ENCODE results near the gene SACM1L.

SACM1L gene

DNA sequence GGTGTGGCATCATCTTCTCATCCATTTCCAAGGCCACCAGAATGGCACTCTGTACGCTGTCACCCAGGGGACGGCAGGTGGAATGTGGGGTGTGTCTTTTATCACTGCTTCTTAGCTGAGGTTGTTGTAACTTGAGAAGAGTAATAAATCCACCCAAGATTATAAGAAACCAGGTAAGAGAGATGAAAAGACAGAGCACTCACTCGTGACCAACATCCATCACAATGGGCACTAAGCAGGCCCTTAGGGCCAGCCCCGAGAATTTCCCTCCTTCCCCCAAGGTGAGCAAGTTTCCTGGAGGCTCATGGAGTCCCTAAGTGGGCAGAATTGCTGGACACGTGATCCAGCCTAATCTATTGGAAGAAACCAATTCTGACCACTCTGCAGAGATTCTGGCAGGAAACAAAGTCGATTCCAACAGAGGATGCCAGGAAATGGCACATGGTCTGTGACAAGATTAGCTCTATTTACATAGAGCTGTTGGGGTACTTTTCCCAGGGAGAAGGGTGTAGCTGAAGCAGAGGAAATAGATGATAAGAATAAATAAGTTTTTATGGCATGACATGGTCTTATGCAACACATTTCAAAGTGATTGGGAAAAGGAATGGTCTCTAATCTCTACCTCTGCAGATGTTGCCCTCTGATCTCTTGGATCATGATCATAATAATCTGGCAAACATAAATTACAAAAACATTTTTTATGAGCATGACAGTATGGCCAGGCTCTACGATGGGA is 84.7 kb downstream of the SACM1L start:
- DNase-seq: no peak

DNA sequence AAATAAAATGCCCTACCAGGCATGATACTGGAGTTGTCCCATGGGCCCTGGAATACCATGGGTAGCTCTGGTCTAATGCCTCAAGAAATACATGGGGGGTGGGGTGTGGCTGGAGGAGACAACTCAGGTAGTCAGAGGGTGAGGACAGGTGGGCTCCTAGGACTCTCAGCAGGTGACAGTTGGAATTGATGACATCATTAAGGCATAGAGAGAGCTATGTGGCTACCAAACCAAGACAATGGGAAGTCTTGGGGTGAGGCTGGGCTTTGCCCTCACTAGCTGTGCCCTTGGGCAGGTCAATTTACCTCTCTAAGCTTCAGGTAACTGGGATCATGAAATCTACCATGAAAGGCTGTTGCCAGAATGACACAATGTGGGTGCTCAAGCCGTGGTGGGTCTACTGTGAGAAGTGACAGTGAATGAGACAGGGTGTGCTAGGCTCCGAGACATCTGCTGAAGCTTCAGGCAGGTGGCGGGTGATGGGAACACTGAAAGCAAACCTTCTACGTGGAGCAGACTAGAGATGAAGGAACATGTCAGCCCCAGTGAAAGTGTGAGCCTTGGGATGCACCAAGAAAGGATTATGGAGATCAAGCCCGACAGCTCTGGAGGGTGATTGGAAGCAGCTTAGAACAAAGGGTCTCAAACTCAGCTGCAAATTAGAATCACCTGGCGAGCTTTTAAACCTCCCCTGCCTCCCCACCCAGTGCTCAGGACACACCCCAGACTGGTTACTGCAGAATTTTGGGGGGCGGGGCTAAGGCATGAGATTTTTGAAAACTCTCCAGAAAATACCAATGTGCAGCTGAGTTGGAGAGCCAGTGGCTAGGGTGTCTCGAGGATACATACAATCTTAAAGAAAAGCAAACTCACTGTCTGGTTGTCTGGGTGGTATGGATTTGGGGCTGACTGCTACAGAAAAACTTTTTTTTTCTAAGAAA is 85.7 kb downstream of the SACM1L start:
- DNase-seq: no peak

DNA sequence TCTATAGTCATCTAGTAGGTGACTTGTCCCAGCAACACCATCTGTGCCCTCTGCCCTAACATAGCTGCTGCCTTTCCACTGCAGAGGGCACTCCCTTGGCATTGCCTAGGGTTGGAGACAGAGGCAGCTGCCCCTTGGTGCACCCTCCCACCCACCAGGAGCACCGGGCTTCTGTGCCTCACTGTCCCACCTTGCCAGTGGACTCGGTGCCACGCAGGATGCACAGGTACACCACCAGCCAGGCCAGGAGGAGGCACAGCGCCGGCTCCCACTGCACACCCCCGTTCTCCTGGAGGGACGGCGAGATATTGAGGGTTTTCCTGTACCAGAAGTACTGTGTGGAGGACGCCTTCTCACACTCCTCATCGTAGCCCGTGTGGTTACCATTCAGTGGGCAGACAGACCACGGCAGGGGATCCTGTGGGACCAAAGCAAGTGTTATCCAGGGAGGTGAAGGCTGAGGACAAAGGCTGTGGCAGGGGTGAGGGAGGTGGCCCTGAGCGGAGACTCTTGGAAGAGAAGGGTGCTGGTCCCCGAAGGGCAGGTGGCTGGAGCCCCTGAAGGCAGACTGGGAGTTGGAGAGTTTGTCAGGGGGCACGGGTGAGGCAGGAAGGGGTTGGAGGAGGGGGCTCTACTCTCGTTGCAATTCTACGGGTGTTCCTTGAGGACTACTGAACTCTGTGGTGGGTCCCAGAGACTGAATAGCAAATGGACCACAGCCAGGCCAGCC is 86.5 kb downstream of the SACM1L start:
- DNase-seq: no peak

DNA sequence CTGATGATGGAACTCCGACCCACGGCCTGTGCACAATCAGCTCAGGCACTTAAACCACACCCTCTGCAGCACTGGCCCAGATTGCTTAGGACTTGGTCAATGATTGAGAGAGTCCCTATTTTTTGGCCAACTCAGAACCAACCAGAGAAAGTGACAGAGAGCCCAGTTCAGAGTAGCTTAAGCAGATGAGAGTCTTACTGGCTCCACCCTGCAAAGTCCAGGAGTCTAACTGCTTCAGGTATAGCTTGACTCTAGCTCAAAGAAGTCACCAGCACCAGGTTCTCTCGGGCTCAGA is 87.1 kb downstream of the SACM1L start:
- DNase-seq: no peak

- no peak for DNase-seq
Measured at GRCh38 chr3:45776611-45777010, 87.4 kb downstream of the SACM1L start.

- no peak for DNase-seq
Measured at GRCh38 chr3:45777111-45777745, 88.0 kb downstream of the SACM1L start.

DNA sequence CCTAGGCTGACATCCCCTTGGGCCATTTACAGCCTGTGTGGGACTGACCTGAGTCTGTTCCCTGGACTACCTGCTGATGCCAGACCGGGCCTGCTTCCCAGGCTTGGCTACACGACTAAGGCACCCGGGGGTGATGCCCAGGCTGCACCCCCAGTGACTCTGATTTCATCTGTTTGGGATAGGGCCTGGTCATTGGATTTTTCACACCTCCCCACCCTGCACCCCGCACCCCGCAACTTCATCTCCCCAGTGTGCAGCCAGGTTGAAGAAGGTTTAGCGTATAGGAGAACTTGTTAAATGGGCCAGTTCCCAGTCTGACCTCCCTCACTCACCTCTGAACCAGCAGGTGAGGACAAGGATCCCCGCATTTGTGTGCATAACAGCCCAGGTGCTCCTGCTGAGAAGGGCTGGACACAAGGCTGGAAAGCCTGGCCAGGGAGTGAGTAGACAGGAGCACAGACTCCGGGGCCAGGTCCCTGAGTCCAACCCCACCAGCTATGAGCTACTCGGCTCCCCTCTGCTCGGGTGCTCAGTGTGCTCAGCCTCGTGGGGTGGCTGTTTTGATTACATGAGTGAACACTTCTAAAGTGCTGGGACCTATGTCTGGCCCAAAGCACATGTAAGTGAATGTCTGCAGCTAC is 88.7 kb downstream of the SACM1L start:
- no peak for DNase-seq

GRCh38 chr3:45778761-45779201 is 89.6 kb downstream of the SACM1L start:
- no peak for DNase-seq

GRCh38 chr3:45779746-45780735 is 90.8 kb downstream of the SACM1L start:
- DNase-seq: no peak

DNA sequence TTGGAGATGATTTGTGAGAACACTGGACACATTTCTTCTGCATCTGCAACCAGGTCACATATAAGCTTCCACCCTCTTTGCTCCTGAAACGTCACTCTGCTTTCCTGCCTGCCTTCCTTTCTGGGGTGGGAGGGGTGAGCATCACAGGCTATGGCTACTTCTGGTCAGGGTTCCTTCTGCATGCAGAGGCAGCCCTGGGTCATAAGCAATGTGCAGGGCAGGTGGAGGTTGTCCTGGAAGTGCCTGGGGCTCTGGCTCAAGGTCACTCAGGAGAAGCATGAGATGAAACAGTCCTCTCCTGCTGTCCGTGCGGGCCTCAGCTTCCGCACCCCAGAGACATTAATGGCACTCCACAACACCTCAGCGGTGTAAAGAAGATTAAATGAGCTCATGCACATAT is 92.1 kb downstream of the SACM1L start:
- no peak for DNase-seq

- DNase-seq: no peak
Measured at GRCh38 chr3:45781841-45782240, 92.6 kb downstream of the SACM1L start.

- no peak for DNase-seq
Measured at GRCh38 chr3:45782381-45782780, 93.2 kb downstream of the SACM1L start.

- DNase-seq: no peak
Measured at GRCh38 chr3:45783667-45784066, 94.5 kb downstream of the SACM1L start.

GRCh38 chr3:45785605-45786150 is 96.5 kb downstream of the SACM1L start:
- DNase-seq: no peak

DNA sequence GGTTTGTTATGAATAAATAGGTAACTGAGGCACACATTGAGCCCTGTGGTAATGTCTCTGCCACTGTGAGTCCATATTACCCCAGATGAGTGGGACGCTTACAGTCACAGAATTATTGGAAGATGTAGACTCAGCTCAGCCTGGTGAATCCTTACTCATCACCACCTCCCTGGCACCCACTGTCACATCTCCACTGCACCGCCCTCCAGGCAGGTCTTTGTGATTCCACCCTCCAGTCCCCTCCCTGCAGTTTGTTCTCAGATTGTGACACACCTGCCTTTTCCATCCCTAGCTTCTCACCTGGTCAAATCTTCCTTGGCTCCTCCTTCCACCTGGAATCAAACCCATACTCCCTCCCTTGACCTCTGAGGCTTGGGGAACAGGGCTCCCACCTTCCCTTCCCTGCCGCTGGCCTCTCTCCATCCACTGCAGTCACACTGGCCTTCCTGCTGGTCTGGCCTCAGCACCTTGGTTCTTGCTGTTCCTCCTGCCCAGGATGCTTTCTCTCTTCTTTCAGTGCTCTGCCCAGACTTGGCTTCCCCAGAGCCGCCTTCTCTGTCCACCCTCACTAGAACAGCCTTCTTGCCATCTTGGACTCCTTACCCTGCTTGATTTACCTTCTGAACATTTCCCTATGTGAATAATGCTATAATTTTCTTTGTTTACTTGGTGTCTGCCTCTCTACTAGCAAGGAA is 97.8 kb downstream of the SACM1L start:
- no peak for DNase-seq

DNA sequence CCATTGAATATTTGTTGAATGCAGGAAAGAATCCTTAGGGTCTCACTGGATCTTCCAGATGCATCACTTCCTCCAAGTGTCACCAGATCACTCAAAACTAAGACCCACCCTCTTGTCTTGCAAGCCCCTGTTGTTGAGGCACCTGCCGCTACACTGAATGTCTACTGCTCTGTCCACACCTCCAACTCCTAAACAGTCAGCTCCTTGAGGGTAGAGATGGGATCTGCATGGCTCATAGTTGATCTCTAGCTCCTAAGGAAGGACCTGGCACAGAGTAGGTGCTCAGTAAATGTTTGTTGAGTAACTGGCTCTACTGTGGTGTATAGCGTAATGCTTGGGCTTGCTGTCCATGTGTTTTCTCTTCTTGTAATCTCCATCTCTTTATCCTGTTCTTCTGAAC is 98.4 kb downstream of the SACM1L start:
- DNase-seq: no peak

GRCh38 chr3:45789235-45789812 is 100.1 kb downstream of the SACM1L start:
- DNase-seq: no peak

- no peak for DNase-seq
Measured at GRCh38 chr3:45790596-45790995, 101.4 kb downstream of the SACM1L start.

DNA sequence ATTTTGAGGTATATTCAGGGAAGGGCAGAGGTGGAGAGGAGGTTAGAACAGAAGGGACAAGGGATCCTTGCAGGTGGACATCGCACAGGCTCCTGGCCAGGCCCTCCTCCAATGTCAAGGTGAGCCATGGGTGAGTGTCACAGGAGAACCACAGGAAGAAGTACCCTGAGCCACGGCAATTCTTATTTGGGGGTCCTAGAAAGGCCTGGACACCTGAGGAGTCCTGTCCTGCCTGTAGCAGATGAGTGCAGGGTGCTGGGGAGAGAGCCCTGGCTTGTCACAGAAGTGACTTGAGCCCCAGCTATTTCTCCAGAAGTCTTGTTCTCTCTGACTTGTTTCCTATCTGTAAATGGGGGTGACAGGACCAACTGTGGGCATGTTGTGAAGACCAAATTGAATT is 102.8 kb downstream of the SACM1L start:
- no peak for DNase-seq

Data from 8988T (cell line).